ENCODE results near the gene SGPL1.
"Not testable (repeated sequence)": the region's sequence is repeated elsewhere in the genome, so short reads cannot be mapped to it uniquely, and the experiment has no call there.

SGPL1 gene

GRCh38 chr10:70845256-70845655, 29.5 kb downstream of the SGPL1 start:
- no peak for DNase-seq

- no peak for DNase-seq
Measured at GRCh38 chr10:70845816-70846215, 30.1 kb downstream of the SGPL1 start.

- DNase-seq, result no peak
Measured at GRCh38 chr10:70846795-70847194, 31.0 kb downstream of the SGPL1 start.

GRCh38 chr10:70847659-70848360, 32.1 kb downstream of the SGPL1 start:
- DNase-seq, result no peak

GRCh38 chr10:70849582-70850016, 33.9 kb downstream of the SGPL1 start:
- DNase-seq, result no peak

GRCh38 chr10:70850097-70850496, 34.3 kb downstream of the SGPL1 start:
- DNase-seq, result no peak

- no peak for DNase-seq
Measured at GRCh38 chr10:70851597-70852475, 36.1 kb downstream of the SGPL1 start.

GRCh38 chr10:70853038-70853437, 37.3 kb downstream of the SGPL1 start:
- DNase-seq, result peak; percentile 28

- DNase-seq, result no peak
Measured at GRCh38 chr10:70853457-70853856, 37.7 kb downstream of the SGPL1 start.

- DNase-seq, result no peak
Measured at GRCh38 chr10:70856454-70856853, 40.7 kb downstream of the SGPL1 start.

- DNase-seq, result no peak
Measured at GRCh38 chr10:70858759-70859158, 43.0 kb downstream of the SGPL1 start.

GRCh38 chr10:70861495-70862197, 45.9 kb downstream of the SGPL1 start:
- not testable (repeated sequence) for DNase-seq

- no peak for DNase-seq
Measured at GRCh38 chr10:70863470-70864160, 47.9 kb downstream of the SGPL1 start.

- no peak for DNase-seq
Measured at GRCh38 chr10:70864935-70865334, 49.2 kb downstream of the SGPL1 start.

GRCh38 chr10:70866424-70866823, 50.7 kb downstream of the SGPL1 start:
- DNase-seq, result peak; percentile 63

- DNase-seq, result no peak
Measured at GRCh38 chr10:70872291-70872690, 56.5 kb downstream of the SGPL1 start.

GRCh38 chr10:70874061-70874460, 58.3 kb downstream of the SGPL1 start:
- DNase-seq, result no peak

GRCh38 chr10:70879207-70879606, 63.5 kb downstream of the SGPL1 start:
- no peak for DNase-seq

- DNase-seq, result peak; percentile 93
Measured at GRCh38 chr10:70880077-70880534, 64.4 kb downstream of the SGPL1 start.

GRCh38 chr10:70884741-70885140, 69.0 kb downstream of the SGPL1 start:
- DNase-seq, result no peak

GRCh38 chr10:70885481-70885880, 69.7 kb downstream of the SGPL1 start:
- DNase-seq, result no peak
